Left ventricle myocardium inferior (tissue), 1 donor: ENCODE measurements around the gene PACSIN3. TPM values are rescaled to one million over a fixed set of nuclear protein-coding genes. Genes with fewer than 3 reads are reported as not detected.
"Not testable (repeated sequence)": the region's sequence is repeated elsewhere in the genome, so short reads cannot be mapped to it uniquely, and the experiment has no call there.

Experiments used
- DNase-seq: peaks from one replicate; pipeline ENCODE4 v3.0.0-alpha.2; 2020
- H3K27ac ChIP-seq: fragments of 200-600 bp; replicated peaks from 2 replicates; pipeline ENCODE4 v1.8.0; 2021
- H3K27me3 ChIP-seq: fragments of 200-600 bp; 2 replicates; pipeline ENCODE4 v1.8.0; 2021; ENCODE audit warnings: low read depth
- H3K36me3 ChIP-seq: fragments of 200-600 bp; 2 replicates; pipeline ENCODE4 v1.8.0; 2021
- H3K4me1 ChIP-seq: fragments of 200-600 bp; 2 replicates; pipeline ENCODE4 v1.8.0; 2021
- H3K4me3 ChIP-seq: fragments of 200-600 bp; 2 replicates; pipeline ENCODE4 v1.8.0; 2021; ENCODE audit warnings: mild to moderate bottlenecking, moderate library complexity
- H3K9me3 ChIP-seq: fragments of 200-600 bp; replicated peaks from 2 replicates; pipeline ENCODE4 v1.8.0; 2021
- intact Hi-C: fragments of 100-400 bp; cut with micrococcal nuclease; formaldehyde crosslinking; loops from one replicate; pipeline ENCODE4 v1.11.0; 2022
- total RNA-seq: library from RNA; stranded (reverse); fragmentation: NEBNext Ultra II Directional; extraction: Animal tissue kit (Norgen Biotek cat#: 25700); gene quantifications from one replicate; pipeline ENCODE4 v1.2.1, GENCODE V29; 2021
- TF ChIP-seq, protein P1 (sequence below): fragments of 200-600 bp; IDR thresholded peaks from 2 replicates; pipeline ENCODE4 v1.8.0; 2021; ENCODE audit warnings: antibody characterized with exemption, mild to moderate bottlenecking, borderline replicate concordance
- donor health status: DM: no; HTN: yes; CAD: no; lungs with severe emphysema.

Gene PACSIN3
- total RNA-seq, 1 donor from 2014 or later: 198 TPM

GRCh38 chr11:47204637-47204989, 18.4 kb upstream of the PACSIN3 start:
- Histone ChIP-seq H3K4me1 (no peaks in the 10 kb centered on the region), H3K27ac (no peak overlapping the region), H3K9me3 (no peaks in the 10 kb centered on the region), H3K4me3 (no peak overlapping the region), H3K27me3 (no peaks in the 10 kb centered on the region), H3K36me3 (no peaks in the 10 kb centered on the region)
- TF ChIP-seq, protein P1, sequence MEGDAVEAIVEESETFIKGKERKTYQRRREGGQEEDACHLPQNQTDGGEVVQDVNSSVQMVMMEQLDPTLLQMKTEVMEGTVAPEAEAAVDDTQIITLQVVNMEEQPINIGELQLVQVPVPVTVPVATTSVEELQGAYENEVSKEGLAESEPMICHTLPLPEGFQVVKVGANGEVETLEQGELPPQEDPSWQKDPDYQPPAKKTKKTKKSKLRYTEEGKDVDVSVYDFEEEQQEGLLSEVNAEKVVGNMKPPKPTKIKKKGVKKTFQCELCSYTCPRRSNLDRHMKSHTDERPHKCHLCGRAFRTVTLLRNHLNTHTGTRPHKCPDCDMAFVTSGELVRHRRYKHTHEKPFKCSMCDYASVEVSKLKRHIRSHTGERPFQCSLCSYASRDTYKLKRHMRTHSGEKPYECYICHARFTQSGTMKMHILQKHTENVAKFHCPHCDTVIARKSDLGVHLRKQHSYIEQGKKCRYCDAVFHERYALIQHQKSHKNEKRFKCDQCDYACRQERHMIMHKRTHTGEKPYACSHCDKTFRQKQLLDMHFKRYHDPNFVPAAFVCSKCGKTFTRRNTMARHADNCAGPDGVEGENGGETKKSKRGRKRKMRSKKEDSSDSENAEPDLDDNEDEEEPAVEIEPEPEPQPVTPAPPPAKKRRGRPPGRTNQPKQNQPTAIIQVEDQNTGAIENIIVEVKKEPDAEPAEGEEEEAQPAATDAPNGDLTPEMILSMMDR: no peak
- DNase-seq: no peak
- intact Hi-C loops: no loop called here

DNA sequence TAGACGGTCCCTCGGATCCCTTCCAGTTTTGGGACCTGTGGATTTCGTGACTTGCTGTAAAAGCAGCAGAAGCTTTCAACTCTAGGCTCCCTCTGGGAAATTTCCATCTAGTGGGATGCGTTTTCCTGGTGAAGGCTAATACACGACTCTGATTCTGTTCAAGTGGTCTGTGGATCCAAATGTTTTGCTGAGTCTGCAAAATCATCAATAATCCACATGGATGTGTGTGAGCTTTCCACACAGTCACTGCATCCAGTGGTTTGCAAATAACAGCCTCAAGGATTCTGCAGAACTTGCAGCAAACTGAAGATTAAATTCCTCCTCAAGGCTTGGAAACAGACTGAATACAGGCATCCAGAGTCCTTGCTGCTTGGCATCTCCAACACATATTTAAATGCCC, 16.3 kb upstream of the PACSIN3 start:
- Histone ChIP-seq H3K9me3 (no peaks in the 10 kb centered on the region), H3K4me1 (no peaks in the 10 kb centered on the region), H3K36me3 (no peaks in the 10 kb centered on the region), H3K27me3 (no peaks in the 10 kb centered on the region), H3K4me3 (no peak overlapping the region), H3K27ac (no peak overlapping the region)
- intact Hi-C loops: no loop called here
- DNase-seq: no peak
- TF ChIP-seq, protein P1: no peak

GRCh38 chr11:47201015-47201414, 14.8 kb upstream of the PACSIN3 start:
- TF ChIP-seq, protein P1: no peak
- no peak overlapping the region for H3K4me3 ChIP-seq
- intact Hi-C loops: no loop called here
- H3K27me3 ChIP-seq: no peaks in the 10 kb centered on the region
- H3K9me3 ChIP-seq: no peaks in the 10 kb centered on the region
- no peaks in the 10 kb centered on the region for H3K36me3 ChIP-seq
- DNase-seq: no peak
- no peak overlapping the region for H3K27ac ChIP-seq
- H3K4me1 ChIP-seq: no peaks in the 10 kb centered on the region

DNA sequence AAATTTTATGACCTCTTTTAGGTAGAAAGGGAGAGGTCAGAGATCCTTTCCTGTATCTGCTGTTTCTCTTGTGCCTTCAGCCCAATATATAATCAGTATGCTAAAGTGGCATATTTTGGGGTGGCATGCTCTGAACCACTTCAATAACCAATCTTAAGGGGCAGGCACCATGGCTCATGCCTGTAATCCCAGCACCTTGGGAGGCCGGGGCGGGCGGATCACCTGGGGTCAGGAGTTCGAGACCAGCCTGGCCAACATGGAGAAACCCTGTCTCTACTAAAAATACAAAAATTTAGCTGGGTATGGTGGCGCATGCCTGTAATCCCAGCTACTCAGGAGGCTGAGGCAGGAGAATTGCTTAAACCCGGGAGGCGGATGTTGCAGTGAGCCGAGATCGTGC, 11.9 kb upstream of the PACSIN3 start:
- intact Hi-C loops, H3K4me1 ChIP-seq, DNase-seq, H3K4me3 ChIP-seq, H3K27ac ChIP-seq, H3K9me3 ChIP-seq, H3K36me3 ChIP-seq, H3K27me3 ChIP-seq: not testable (repeated sequence)

DNA sequence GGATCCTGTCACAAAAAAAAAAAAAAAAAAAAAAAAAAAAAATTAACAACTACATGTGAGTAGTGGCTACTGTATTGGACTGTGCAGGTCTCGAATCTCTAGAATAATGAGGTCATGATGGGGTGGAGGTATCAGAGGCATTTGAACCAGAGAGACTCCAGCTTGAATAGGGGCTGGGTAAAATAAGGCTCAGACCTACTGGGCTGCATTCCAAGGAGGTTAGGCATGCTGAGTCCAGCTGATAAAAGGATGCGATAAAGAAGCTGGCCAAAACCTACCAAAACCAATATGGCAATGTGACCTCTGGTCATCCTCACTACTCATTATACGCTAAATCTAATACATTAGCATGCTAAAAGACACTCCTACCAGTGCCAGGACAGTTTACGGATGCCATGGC, 5.9 kb upstream of the PACSIN3 start:
- DNase-seq: no peak
- TF ChIP-seq, protein P1: no peak
- peaks cover 3% of the 10 kb centered on the region for H3K27me3 ChIP-seq
- H3K4me3 ChIP-seq: no peak overlapping the region
- H3K36me3 ChIP-seq: no peaks in the 10 kb centered on the region
- no peaks in the 10 kb centered on the region for H3K9me3 ChIP-seq
- intact Hi-C loops: no loop called here
- no peak overlapping the region for H3K27ac ChIP-seq
- peaks cover 25% of the 10 kb centered on the region for H3K4me1 ChIP-seq

DNA sequence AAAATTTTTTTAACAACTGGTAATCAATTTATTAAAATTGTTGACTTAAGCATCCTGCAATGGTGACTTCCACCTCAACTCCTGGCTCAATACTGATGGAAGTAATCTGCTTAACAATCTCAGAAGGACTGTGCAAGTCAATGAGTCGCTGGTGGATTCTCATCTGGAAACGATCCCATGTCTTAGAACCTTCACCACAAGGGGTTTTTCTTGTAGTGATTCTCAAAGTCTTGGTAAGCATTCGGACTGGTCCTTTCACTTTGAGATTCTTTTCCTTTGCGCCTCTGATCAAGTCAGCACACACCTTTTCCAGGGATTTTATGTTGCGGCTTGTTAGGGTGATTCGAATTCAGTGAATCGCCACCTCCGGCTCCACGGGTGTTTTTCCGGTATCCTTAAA, 4.9 kb upstream of the PACSIN3 start:
- H3K27me3 ChIP-seq, H3K4me3 ChIP-seq, H3K36me3 ChIP-seq, intact Hi-C loops, H3K27ac ChIP-seq, H3K9me3 ChIP-seq, DNase-seq: not testable (repeated sequence)
- peaks cover 32% of the 10 kb centered on the region for H3K4me1 ChIP-seq
